ENCODE results near the gene TIGD3.

The TIGD3 gene

DNA sequence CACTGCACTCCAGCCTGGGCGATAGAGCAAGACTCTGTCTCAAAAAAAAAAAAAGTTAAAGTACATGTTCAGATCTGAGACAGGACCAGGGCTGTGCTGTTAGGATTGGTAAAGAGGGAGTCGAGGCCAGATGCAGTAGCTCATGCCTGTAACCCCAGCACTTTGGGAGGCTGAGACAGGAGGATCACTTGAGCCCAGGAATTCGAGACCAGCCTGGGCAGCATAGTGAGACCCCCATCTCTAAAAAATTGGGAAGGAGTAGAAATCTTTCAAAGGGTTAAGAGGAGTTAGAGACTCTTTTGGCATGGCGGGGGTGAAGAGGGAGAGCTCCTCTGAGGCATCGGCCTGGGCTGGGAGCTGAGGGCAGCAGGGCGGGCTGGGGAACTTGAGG is 16.1 kb downstream of the TIGD3 start:
- DNase-seq (ENCODE audit: low read depth): no peak

DNA sequence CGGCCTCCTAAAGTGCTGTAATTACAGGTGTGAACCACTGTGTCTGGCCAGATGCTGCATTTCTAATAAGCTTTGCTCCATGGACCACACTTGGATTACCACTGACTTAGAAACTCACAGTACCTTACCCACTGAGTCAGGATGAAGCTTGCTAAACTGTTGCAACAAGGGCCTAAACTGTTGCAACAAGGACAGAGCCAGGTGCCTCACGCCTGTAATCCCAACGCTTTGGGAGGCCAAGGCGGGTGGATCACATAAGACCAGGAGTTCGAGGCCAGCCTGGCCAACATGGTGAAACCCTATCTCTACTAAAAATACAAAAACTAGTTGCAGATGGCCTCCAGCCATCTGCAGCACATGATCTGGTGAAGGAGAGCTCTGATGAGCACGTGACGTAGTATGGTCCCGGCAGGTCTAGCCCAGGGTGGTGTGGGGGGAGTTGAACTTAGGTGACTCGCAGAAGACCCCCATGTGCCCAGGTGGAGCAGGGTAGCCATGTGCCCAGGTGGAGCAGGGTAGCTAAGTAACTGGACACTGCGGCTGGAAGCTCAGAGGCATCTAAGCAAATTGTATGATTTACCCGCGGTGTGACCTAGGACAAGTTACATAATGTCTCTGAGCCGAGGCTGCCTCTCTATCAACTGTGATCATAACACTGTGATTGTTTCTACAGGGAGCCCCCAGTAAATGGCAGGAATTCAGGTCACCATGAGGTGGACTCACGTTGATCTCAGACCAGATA is 19.5 kb downstream of the TIGD3 start:
- DNase-seq (ENCODE audit: low read depth): no peak

GRCh38 chr11:65375012-65375411 is 20.5 kb downstream of the TIGD3 start:
- DNase-seq (ENCODE audit: low read depth): no peak

GRCh38 chr11:65376138-65376713 is 21.7 kb downstream of the TIGD3 start:
- no peak for DNase-seq (ENCODE audit: low read depth)

DNA sequence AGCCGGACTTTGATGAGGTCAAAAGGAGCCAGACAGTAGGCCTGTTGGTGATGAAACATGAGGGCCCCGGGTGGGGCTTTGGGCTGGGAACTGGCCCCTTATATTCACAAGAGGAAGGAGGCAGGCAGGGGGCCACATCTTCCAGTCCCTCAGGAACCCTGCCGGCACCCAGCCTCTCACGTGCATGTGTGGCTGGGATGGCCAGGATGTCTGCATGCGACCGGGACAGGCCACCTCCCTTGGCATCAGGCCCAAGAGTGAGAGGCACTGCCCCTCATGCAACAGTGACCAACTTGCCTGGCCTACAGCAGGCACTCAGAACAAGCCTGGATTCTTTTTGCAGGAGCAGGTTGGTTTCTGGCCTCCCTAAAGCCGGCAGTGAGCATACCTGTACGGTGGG is 22.5 kb downstream of the TIGD3 start:
- DNase-seq (ENCODE audit: low read depth): no peak

DNA sequence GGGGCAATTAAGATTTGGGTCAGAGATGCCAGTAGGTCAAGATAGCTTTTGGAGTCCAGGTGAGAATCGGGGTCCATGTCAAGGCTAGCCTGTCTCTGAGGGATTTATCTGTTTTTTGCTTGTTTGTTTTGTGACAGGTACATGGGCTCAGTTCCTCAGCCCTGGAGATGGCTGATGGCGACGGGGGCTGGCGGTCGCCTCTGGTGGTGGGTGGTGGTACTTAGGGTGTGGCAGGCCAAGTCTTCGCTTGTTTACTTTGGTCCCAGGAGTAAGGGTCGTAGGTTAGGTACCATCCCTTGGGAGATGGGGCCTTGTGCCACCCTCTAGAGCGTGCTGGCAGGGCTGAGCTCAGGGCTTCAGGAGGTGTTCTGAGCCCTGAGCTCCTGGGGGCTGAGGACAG is 23.2 kb downstream of the TIGD3 start:
- DNase-seq (ENCODE audit: low read depth): no peak

GRCh38 chr11:65378208-65378927 is 23.8 kb downstream of the TIGD3 start:
- DNase-seq (ENCODE audit: low read depth): no peak

DNA sequence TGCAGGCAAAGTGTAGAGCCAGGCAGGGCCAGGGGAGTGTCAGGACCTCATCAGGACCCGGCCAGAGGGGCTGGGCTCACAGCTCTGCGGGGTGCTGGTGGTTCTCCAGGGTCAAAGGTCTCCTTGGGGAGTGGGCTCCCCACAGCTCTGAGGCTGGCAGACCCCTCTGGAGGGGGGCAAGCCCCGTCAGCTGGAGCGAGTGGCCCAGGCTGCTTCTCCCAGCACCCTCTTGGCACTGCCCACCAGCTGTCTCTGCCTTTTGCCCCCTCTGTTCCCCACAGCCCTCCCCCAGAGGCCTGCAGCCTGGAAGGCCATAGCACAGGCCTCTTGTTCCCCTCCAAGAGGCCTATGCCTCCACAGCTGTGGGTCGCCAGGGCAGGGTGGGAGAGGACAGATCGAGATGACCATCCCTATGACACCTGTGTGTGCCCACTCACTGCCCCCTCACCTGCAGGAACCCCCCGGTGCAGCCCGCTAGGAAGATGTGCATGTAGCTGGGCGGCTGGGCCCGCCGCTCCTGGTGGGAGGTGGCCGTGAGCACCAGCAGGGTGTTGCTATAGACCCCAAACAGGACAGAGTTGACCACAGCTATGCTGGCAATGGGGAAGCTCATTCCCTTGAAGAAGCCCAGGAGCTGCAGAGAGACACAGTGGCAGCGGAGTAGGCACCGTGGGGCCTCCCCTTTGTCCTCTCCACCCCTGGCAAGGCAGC is 24.5 kb downstream of the TIGD3 start:
- no peak for DNase-seq (ENCODE audit: low read depth)

DNA sequence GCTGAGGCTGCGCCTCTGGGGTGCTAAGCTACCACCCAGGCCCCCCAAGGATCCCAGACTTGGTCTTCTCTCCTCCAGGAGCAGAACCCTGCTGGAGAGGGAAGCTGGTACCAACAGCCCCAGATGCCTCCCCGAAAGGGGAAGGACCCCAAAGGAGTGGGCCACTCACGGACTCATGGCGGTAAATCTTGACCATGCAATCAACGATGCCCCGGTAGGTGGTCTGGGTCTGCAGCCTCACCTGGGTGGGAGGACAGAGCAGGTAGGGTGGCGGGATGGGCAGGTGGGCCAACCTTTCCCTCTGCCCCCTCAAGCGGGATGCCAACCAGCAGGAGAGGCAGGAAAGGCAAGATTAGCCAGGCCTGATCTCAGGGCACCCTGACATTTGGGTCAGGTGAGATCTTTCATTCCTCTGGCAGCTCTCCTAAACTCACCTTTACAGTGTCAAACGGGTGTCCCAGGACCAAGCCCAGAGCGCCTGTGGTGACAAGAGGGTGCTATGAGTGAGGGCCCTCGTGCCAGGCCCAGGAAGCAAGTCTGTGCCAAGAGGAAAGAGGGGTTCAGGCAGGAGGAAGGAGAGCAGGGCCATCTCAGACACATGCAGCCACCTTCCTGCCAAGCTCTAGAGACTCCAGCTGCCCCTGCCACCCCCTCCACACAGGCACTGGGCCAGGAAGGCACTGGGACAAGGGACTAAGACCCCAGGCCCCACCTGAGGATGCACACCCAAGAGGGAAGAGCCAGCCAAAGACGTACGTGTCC is 25.3 kb downstream of the TIGD3 start:
- DNase-seq (ENCODE audit: low read depth): no peak

GRCh38 chr11:65380460-65381119 is 26.0 kb downstream of the TIGD3 start:
- DNase-seq (ENCODE audit: low read depth): no peak

DNA sequence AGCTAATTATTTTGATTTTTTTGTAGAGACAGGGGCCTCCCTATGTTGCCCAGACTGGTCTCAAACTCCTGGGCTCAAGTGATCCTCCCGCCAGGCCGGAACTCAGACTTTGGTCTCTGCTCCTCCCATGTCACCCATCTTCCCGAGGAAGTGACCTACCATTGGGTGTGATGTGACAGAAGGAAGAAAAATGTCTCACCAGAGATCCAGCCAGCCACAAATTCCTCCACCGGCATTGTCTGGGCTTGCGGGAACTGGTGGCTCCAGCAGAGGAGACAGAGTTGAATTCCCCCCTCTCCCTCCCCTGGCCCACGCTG is 27.1 kb downstream of the TIGD3 start:
- DNase-seq (ENCODE audit: low read depth): no peak

- DNase-seq (ENCODE audit: low read depth): peak; percentile 87
Measured at GRCh38 chr11:65382033-65382803, 27.7 kb downstream of the TIGD3 start, which contains the start of gene SLC25A45. Gene SLC25A45, minus strand, starts transcription at chr11:65382646. Its CDS starts 695 bp downstream, at chr11:65381951.

DNA sequence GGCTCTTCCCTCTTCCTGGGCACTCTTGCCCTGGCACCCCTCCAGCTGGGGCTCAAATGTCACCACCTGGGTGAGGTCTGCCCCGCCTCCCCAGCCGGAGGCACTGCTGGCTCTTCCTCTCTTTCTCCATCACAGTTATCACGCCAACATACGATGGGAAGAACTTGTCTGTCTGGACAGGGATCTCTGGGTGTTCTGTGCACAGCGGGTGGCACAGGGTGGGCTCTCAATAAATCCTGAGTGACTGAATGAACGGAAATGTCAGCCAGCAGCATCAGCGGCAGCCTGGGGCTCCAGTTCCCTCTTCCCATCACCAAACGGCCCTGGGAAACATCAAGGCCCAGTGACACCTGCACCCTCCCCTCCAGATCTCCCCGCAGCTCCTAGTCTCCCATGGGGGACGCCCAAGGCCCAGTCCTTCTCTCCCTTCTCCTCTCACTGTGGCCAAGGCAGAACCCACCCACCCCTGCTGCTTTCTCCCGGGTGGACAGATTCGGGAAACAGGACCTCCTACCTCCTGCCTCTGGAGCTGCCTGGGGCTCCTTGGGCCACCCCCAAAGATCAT is 28.3 kb downstream of the TIGD3 start:
- DNase-seq (ENCODE audit: low read depth): no peak

DNA sequence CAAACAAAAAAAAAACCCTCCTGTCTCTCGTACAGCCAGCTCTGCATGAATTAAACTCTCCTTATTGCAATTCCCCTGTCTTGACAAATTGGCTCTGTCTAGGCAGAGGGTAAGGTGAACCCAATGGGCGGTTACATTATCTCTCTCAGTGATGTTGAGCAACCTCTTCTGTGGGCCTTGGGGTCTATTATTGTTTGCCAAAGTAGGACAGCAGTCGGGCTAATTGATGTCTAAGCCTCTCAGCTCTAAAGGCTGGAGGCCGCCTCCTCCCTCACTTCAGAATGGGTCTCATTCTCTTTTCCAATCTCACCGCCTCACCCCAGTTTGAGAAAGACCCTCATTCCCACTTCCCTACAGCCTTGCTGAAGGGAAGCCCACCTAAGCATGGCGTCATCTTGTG is 29.2 kb downstream of the TIGD3 start:
- DNase-seq (ENCODE audit: low read depth): no peak

DNA sequence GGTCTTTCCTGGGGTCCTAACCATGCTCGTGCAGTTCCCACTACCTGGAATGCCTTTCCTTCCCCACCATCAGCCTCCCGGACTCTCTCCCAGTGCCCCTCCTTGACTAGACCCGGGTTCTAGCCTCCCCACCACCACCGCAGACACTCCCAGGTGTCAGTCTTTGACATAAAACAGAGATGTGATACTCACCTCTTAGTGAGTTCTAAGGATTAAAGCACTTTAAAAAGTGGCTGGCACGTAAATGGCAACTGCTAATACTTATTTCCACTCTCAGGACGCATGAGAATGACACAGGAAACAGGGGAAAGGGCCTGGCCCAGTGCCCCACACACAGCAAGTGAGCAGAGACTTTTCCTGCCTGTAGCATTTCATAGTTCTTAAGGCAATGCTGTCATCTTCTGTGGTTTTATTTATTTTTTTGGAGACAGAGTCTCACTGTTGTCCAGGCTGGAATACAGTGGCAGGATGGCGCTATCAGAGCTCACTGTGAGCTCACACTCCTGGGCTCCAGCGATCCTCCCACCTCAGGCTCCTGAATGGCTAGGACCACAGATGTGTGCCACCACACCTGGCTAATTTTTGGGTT is 29.8 kb downstream of the TIGD3 start:
- no peak for DNase-seq (ENCODE audit: low read depth)

GRCh38 chr11:65386307-65387140 is 32.0 kb downstream of the TIGD3 start, which contains the start of gene FRMD8:
Gene FRMD8, plus strand, starts transcription at chr11:65386637. Its CDS starts 400 bp downstream, at chr11:65387037.
- peak; percentile 84 for DNase-seq (ENCODE audit: low read depth)

DNA sequence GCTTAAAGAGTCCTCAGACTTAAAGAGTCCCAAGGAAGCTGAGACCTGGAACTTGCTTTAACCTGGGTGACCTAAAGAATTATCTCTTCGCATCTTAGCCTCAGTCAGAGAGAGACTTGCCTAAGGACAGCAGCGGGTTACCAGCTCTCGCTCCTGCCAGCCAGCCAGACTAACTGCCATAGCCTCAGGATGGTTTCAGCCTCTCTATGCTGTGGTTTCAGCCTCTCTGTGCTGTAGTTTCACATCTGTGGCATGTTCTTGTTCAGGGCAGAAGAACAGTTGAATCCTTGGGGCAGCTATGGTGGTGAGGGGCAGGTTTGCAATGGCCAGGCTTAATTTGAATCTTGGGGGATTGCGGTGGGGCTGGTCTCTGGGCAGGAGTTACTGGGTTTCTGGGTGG is 34.2 kb downstream of the TIGD3 start:
- DNase-seq (ENCODE audit: low read depth): no peak

DNA sequence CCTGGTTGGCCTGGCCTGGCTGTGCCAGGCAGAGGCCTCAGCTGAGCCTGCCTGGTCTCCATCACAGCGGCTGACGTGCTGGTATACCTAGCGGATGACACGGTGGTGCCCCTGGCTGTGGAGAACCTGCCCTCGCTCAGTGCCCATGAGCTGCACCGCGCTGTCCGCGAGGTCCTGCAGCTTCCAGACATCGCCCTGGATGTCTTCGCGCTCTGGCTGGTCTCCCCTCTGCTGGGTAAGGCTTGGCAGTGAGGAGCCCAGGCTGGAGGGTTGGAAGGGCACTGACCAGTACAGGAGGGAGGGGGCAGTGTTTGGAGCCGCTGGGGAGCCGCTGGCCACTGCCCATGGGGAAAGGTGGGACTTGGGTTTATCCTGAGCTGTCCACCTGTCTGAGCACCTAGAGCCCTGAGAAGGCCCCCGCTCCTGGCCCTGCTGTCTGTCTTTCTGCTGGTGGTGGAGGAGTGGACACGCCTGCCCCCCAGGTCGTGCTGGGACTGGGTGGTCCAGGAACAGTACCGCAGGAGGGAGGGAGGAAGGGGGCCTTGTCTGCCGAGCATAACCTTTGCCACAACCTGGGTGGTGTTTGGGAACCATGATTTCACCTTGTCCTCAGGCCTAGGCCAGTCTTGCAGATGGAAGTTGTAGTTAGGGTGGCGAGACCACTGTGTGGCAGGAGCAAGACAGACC is 34.9 kb downstream of the TIGD3 start:
- DNase-seq (ENCODE audit: low read depth): no peak

All from T follicular helper cell (primary cell).